Testis (tissue), 3 donors: Measurements from ENCODE around the gene KCNQ1OT1. TPM values are rescaled to one million over a fixed set of nuclear protein-coding genes. Genes with fewer than 3 reads are reported as not detected.

Experiments
- DNase-seq: peaks from one replicate; pipeline ENCODE4 v3.0.0-alpha.2; 2019
- H3K27ac ChIP-seq, 2 donors: fragments of 200-600 bp; sonication (generic); one replicate each; pipeline ENCODE4 v1.5.1; 2019
- H3K27me3 ChIP-seq: fragments of 200-600 bp; sonication (generic); one replicate; pipeline ENCODE4 v1.5.1; 2019
- H3K36me3 ChIP-seq: fragments of 200-600 bp; sonication (generic); one replicate; pipeline ENCODE4 v1.5.1; 2017; ENCODE audit warnings: low read depth; ENCODE audit errors: missing control alignments
- H3K4me1 ChIP-seq: fragments of 200-600 bp; sonication (generic); one replicate; pipeline ENCODE4 v1.5.1; 2019
- H3K4me3 ChIP-seq, 2 donors: fragments of 200-600 bp; sonication (generic); one replicate each; pipeline ENCODE4 v1.5.1; 2017 to 2019
- H3K9me3 ChIP-seq: fragments of 200-600 bp; sonication (generic); one replicate; pipeline ENCODE4 v1.5.1; 2017
- CTCF ChIP-seq, 3 experiments: fragments of 450-650 bp in 2 of 3; fragments of 200-600 bp in 1 of 3; sonication (generic) in 1 of 3; IDR thresholded peaks; one replicate each; pipeline ENCODE4 v1.5.1; 2016 to 2019; ENCODE audit warnings: antibody characterized with exemption in 3 of 3, mild to moderate bottlenecking in 2 of 3, moderate library complexity in 1 of 3
- POLR2A ChIP-seq: fragments of 450-650 bp; IDR thresholded peaks from one replicate; pipeline ENCODE4 v1.6.1; 2017; ENCODE audit warnings: antibody characterized with exemption, mild to moderate bottlenecking, moderate library complexity
- WGBS, 2 donors: methylation state at CpG; one replicate each; pipeline ENCODE4 v1.1.5; 2018; 5-methylcytosine and 5-hydroxymethylcytosine counted together
- intact Hi-C: fragments of 100-400 bp; cut with DNase I; formaldehyde crosslinking; loops from one replicate; pipeline ENCODE4 v1.15.1; 2023; ENCODE audit warnings: low total_unique reads
- polyA plus RNA-seq: library from polyadenylated mRNA; stranded (reverse); fragments of 350-450 nt; fragmentation: Illumina TruSeq; extraction: RNeasy Lipid Tissue Mini Kit (QIAGEN cat#74804); gene quantifications from one replicate; pipeline ENCODE4 v1.2.3, GENCODE V29; 2014; ENCODE audit warnings: low read depth, low replicate concordance; ENCODE audit not compliant: insufficient read depth
- total RNA-seq, 2 donors: library from RNA; depleted of rRNA; stranded (reverse); fragments of >200 nt; gene quantifications; one replicate each; pipeline ENCODE4 v1.2.3, GENCODE V29; 2016

KCNQ1OT1 gene
- total and polyA plus RNA-seq, 3 donors from 2014 or later = 0.20 to 5.9 (median 4.0) TPM

GRCh38 chr11:2694495-2694894, 5.3 kb downstream of the KCNQ1OT1 start:
- no peaks in the 10 kb centered on the region for H3K9me3 ChIP-seq
- H3K27ac ChIP-seq = no peak overlapping the region
- DNase-seq = no peak
- TF ChIP-seq CTCF (IDR thresholded peaks at IDR 0.05) = no peak
- TF ChIP-seq POLR2A = no peak
- H3K27me3 ChIP-seq = no peaks in the 10 kb centered on the region
- H3K4me3 ChIP-seq = no peak overlapping the region
- intact Hi-C loops = no loop called here
- no peaks in the 10 kb centered on the region for H3K36me3 ChIP-seq
- no peaks in the 10 kb centered on the region for H3K4me1 ChIP-seq
- 80 to 81% methylated on average over 7 of the region's 7 CpGs for WGBS, 2 donors

- intact Hi-C loops = no loop called here
- Histone ChIP-seq H3K27me3 (no peaks in the 10 kb centered on the region), H3K36me3 (no peaks in the 10 kb centered on the region), H3K4me3 (no peak overlapping the region), H3K27ac (no peak overlapping the region), H3K9me3 (no peaks in the 10 kb centered on the region), H3K4me1 (no peaks in the 10 kb centered on the region)
- DNase-seq = no peak
- TF ChIP-seq POLR2A (no peak), CTCF (IDR thresholded peaks at IDR 0.05) (no peak)
- WGBS, 2 donors = 81 to 84% methylated on average over 17 to 18 of the region's 18 CpGs
Observed at GRCh38 chr11:2693271-2694261, 6.2 kb downstream of the KCNQ1OT1 start.

DNA sequence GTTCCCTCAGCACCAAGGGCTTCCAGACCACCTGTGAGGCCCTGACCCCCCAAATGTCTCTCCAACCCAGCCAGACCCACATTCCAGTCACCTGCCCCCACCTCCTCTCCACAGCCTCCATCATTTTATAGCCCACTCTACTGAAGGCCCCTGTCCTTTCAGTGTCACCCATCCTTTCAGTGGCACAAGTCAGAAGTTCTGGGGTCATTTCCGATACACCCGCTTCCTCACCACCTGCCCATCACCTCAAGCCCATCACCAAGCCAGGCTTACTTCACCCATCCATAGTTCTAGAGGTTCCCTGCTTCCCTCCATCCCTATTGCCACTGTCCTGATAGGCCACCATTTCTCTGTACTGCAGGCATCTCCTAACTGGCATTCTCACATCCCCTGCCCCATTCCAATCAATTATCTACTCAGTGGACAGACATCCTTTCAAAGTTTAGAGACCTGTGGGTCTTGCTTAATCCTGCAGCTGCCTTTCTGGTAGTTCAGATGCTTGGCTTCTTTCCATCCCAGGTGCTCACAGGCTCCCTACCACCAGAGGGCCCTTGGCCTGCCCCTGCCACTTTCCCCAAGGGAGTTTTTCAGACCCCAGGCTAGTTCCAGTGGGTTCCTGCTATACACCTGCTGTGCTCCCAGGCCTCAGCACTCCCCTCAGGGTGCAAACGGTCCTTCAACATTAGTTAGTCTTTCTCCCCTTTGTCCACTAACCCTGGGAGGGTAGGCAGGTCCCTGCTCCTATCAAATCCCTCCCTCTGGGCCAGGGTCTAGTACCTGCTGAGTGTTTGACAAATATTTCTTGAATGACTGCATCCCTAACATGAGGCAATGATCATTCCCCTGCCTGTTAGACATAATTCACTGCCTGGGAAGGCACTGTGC, 7.6 kb downstream of the KCNQ1OT1 start:
- Histone ChIP-seq H3K27ac (no peak overlapping the region), H3K4me3 (no peak overlapping the region), H3K27me3 (no peaks in the 10 kb centered on the region), H3K4me1 (no peaks in the 10 kb centered on the region), H3K36me3 (no peaks in the 10 kb centered on the region), H3K9me3 (no peaks in the 10 kb centered on the region)
- intact Hi-C loops = no loop called here
- TF ChIP-seq POLR2A (no peak), CTCF (IDR thresholded peaks at IDR 0.05) (no peak)
- WGBS, 2 donors = 87 to 90% methylated on average over 3 of the region's 3 CpGs
- no peak for DNase-seq

GRCh38 chr11:2691355-2691761, 8.4 kb downstream of the KCNQ1OT1 start:
- no peak for TF ChIP-seq CTCF (IDR thresholded peaks at IDR 0.05)
- TF ChIP-seq POLR2A = no peak
- intact Hi-C loops = no loop called here
- Histone ChIP-seq H3K9me3 (no peaks in the 10 kb centered on the region), H3K36me3 (no peaks in the 10 kb centered on the region), H3K4me1 (no peaks in the 10 kb centered on the region), H3K27ac (no peak overlapping the region), H3K4me3 (no peak overlapping the region), H3K27me3 (no peaks in the 10 kb centered on the region)
- WGBS, 2 donors = 63 to 70% methylated on average over 3 of the region's 3 CpGs
- DNase-seq = no peak
